ENCODE measurements around the gene NINJ2. TPM values are rescaled to one million over a fixed set of nuclear protein-coding genes. Genes with fewer than 3 reads are reported as not detected.

Gene NINJ2
- total RNA-seq, 1 donor from 2014 or later = 2.3 TPM

DNA sequence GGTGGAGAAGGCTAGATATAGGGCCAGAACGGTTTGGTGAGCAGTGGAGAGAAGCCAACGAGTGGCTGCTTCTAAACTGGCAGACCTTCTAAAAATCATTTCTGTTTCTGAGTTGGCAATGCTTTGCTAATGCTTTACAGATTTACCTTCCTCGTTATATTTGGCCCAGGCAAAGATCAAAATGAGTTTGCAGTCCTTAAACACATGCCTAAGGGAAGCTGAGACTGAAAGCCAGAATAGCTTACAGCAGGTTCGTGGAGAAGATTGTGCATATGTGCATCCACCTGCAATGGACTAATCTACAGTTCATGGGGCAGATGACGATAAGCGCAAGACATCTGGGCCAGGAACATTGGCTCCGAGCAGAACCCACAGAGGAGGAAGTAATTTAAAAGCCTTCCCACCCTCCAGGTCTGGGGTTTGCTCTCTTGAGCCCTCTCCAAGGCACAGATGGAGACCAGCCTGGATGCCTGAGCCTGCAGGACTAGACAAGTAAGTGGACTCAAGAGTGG lies 99.4 kb downstream of the NINJ2 start:
- Mint-ChIP-seq H3K9me3 (ENCODE audit: unreplicated experiment) (no peaks in the 10 kb centered on the region), H3K27me3 (ENCODE audit: unreplicated experiment) (peaks cover 8% of the 10 kb centered on the region), H3K27ac (ENCODE audit: unreplicated experiment) (no peak overlapping the region), H3K4me1 (ENCODE audit: unreplicated experiment) (peaks cover 12% of the 10 kb centered on the region), H3K36me3 (ENCODE audit: low read depth, unreplicated experiment) (peaks cover 5% of the 10 kb centered on the region), H3K4me3 (ENCODE audit: unreplicated experiment) (no peak overlapping the region)
- TF ChIP-seq, protein P1, sequence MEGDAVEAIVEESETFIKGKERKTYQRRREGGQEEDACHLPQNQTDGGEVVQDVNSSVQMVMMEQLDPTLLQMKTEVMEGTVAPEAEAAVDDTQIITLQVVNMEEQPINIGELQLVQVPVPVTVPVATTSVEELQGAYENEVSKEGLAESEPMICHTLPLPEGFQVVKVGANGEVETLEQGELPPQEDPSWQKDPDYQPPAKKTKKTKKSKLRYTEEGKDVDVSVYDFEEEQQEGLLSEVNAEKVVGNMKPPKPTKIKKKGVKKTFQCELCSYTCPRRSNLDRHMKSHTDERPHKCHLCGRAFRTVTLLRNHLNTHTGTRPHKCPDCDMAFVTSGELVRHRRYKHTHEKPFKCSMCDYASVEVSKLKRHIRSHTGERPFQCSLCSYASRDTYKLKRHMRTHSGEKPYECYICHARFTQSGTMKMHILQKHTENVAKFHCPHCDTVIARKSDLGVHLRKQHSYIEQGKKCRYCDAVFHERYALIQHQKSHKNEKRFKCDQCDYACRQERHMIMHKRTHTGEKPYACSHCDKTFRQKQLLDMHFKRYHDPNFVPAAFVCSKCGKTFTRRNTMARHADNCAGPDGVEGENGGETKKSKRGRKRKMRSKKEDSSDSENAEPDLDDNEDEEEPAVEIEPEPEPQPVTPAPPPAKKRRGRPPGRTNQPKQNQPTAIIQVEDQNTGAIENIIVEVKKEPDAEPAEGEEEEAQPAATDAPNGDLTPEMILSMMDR (IDR thresholded peaks at IDR 0.05; ENCODE audit: unreplicated experiment) = no peak
- no peak for DNase-seq (ENCODE audit: low spot score)

GRCh38 chr12:563250-563781 lies 99.9 kb downstream of the NINJ2 start:
- H3K4me1 Mint-ChIP-seq (ENCODE audit: unreplicated experiment) = peaks cover 12% of the 10 kb centered on the region
- no peaks in the 10 kb centered on the region for H3K9me3 Mint-ChIP-seq (ENCODE audit: unreplicated experiment)
- no peak for DNase-seq (ENCODE audit: low spot score)
- H3K27ac Mint-ChIP-seq (ENCODE audit: unreplicated experiment) = no peak overlapping the region
- H3K36me3 Mint-ChIP-seq (ENCODE audit: low read depth, unreplicated experiment) = peaks cover 5% of the 10 kb centered on the region
- peaks cover 8% of the 10 kb centered on the region for H3K27me3 Mint-ChIP-seq (ENCODE audit: unreplicated experiment)
- TF ChIP-seq, protein P1 (IDR thresholded peaks at IDR 0.05; ENCODE audit: unreplicated experiment) = no peak
- no peak overlapping the region for H3K4me3 Mint-ChIP-seq (ENCODE audit: unreplicated experiment)

GRCh38 chr12:562634-563033 lies 100.6 kb downstream of the NINJ2 start:
- TF ChIP-seq, protein P1 (IDR thresholded peaks at IDR 0.05; ENCODE audit: unreplicated experiment) = no peak
- no peak overlapping the region for H3K4me3 Mint-ChIP-seq (ENCODE audit: unreplicated experiment)
- no peak for DNase-seq (ENCODE audit: low spot score)
- no peak overlapping the region for H3K27ac Mint-ChIP-seq (ENCODE audit: unreplicated experiment)
- no peaks in the 10 kb centered on the region for H3K9me3 Mint-ChIP-seq (ENCODE audit: unreplicated experiment)
- peaks cover 5% of the 10 kb centered on the region for H3K27me3 Mint-ChIP-seq (ENCODE audit: unreplicated experiment)
- peaks cover 5% of the 10 kb centered on the region for H3K36me3 Mint-ChIP-seq (ENCODE audit: low read depth, unreplicated experiment)
- peaks cover 12% of the 10 kb centered on the region for H3K4me1 Mint-ChIP-seq (ENCODE audit: unreplicated experiment)

DNA sequence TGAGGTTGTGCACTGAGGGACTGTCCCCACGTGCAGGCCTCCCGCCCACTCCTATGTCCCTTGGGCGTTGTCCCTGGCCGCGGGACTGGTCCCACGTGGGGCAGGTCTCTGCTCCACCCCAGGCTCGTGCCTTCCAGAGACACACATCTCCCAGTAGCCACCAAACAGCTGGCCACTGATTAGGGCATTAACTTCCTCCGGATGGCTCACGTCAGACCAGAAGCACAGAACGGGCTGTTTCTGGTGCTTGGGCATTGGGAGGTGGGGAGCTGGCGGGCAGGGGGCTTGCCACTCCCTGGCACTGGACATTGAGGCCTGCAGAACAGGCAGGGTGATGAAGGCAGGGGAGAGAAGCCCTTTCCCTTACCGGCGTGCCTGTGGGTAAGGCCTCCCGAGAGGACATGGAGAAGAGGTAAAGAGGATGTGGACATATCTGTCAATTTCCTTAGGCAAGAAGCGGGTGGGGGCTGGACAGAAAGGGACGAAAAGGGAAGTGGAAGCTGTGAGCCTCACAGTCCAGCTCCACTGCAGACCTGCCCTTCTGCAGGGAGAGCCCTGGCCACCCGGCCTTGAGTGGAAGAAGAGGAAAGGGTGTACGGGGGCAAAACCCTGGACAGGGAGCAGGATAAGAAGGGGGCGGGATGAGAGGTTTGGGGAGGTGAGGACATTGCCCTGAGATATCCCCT lies 101.2 kb downstream of the NINJ2 start:
- Mint-ChIP-seq H3K27me3 (ENCODE audit: unreplicated experiment) (peaks cover 5% of the 10 kb centered on the region), H3K36me3 (ENCODE audit: low read depth, unreplicated experiment) (peaks cover 5% of the 10 kb centered on the region), H3K4me3 (ENCODE audit: unreplicated experiment) (peak overlapping the region; percentile 28), H3K9me3 (ENCODE audit: unreplicated experiment) (no peaks in the 10 kb centered on the region), H3K4me1 (ENCODE audit: unreplicated experiment) (peaks cover 12% of the 10 kb centered on the region), H3K27ac (ENCODE audit: unreplicated experiment) (peak overlapping the region; percentile 88)
- TF ChIP-seq, protein P1 (IDR thresholded peaks at IDR 0.05; ENCODE audit: unreplicated experiment) = no peak
- DNase-seq (ENCODE audit: low spot score) = no peak

DNA sequence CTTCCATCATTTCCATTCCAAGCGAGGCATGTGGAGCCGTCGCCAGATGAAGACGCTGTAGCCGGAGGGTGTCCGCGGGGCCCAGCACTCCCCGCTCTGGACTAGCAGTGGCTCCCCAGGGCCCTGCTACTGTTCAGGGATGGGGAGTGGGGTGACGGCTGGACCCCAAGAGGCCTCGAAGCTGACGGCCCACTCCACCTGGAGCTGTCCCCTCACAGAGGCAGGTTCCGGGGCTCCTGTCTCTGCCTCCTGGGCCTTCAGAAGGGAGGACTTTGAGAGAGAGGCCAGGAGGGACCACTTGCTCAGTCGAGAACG lies 101.9 kb downstream of the NINJ2 start:
- peaks cover 5% of the 10 kb centered on the region for H3K36me3 Mint-ChIP-seq (ENCODE audit: low read depth, unreplicated experiment)
- H3K27ac Mint-ChIP-seq (ENCODE audit: unreplicated experiment) = no peak overlapping the region
- TF ChIP-seq, protein P1 (IDR thresholded peaks at IDR 0.05; ENCODE audit: unreplicated experiment) = no peak
- H3K4me3 Mint-ChIP-seq (ENCODE audit: unreplicated experiment) = no peak overlapping the region
- H3K27me3 Mint-ChIP-seq (ENCODE audit: unreplicated experiment) = peaks cover 5% of the 10 kb centered on the region
- H3K9me3 Mint-ChIP-seq (ENCODE audit: unreplicated experiment) = no peaks in the 10 kb centered on the region
- DNase-seq (ENCODE audit: low spot score) = no peak
- peaks cover 12% of the 10 kb centered on the region for H3K4me1 Mint-ChIP-seq (ENCODE audit: unreplicated experiment)
